A549 treated with GW870086 at 1 μM for 4 hours (cell line): Measurements from ENCODE around the gene AOPEP. TPM values are rescaled to one million over a fixed set of nuclear protein-coding genes. Genes with fewer than 3 reads are reported as not detected.

ENCODE experiments used
- total RNA-seq: library from RNA; stranded (reverse); fragments of 200-300 nt; extraction: Qiagen RNA extraction; gene quantifications from 5 replicates; pipeline ENCODE4 v1.2.3, GENCODE V29; 2022; ENCODE audit warnings: low read depth

Gene AOPEP, protein sequence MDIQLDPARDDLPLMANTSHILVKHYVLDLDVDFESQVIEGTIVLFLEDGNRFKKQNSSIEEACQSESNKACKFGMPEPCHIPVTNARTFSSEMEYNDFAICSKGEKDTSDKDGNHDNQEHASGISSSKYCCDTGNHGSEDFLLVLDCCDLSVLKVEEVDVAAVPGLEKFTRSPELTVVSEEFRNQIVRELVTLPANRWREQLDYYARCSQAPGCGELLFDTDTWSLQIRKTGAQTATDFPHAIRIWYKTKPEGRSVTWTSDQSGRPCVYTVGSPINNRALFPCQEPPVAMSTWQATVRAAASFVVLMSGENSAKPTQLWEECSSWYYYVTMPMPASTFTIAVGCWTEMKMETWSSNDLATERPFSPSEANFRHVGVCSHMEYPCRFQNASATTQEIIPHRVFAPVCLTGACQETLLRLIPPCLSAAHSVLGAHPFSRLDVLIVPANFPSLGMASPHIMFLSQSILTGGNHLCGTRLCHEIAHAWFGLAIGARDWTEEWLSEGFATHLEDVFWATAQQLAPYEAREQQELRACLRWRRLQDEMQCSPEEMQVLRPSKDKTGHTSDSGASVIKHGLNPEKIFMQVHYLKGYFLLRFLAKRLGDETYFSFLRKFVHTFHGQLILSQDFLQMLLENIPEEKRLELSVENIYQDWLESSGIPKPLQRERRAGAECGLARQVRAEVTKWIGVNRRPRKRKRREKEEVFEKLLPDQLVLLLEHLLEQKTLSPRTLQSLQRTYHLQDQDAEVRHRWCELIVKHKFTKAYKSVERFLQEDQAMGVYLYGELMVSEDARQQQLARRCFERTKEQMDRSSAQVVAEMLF
- 155 to 208 TPM (median 193 TPM) in 5 replicates for total RNA-seq

GRCh38 chr9:94726495-94727191, at the start of gene AOPEP:
Gene AOPEP, plus strand, starts transcription at chr9:94726699. Its CDS starts 33,085 bp downstream, at chr9:94759784.

Other genes with a start within 250 kb of the AOPEP start
- gene PCAT7, start 171.6 kb upstream of the AOPEP start, total RNA-seq = 0.31 to 0.90 TPM (median 0.67 TPM) in 5 replicates
- not detected in 5 replicates for gene FBP2, start 132.9 kb upstream of the AOPEP start, total RNA-seq
- gene FBP1, start 87.2 kb upstream of the AOPEP start, total RNA-seq = not detected in 5 replicates